Measurements from ENCODE around the gene BID.
A peak's percentile ranks its signal among the peaks of the same experiment; 100 is the strongest.

Gene BID

GRCh38 chr22:17802822-17803221 lies 28.6 kb upstream of the BID start:
- DNase-seq = no peak

GRCh38 chr22:17802411-17802810 lies 28.1 kb upstream of the BID start:
- no peak for DNase-seq

GRCh38 chr22:17797721-17798559 lies 23.7 kb upstream of the BID start:
- DNase-seq = no peak

GRCh38 chr22:17796695-17797094 lies 22.4 kb upstream of the BID start:
- no peak for DNase-seq

- no peak for DNase-seq
These were observed 21.6 kb upstream of the BID start for GRCh38 chr22:17795661-17796548.

- DNase-seq = no peak
These were observed 20.7 kb upstream of the BID start for GRCh38 chr22:17794726-17795542.

GRCh38 chr22:17792854-17793434 lies 18.7 kb upstream of the BID start:
- no peak for DNase-seq

GRCh38 chr22:17792299-17792698 lies 18.0 kb upstream of the BID start:
- DNase-seq = no peak

GRCh38 chr22:17791196-17791595 lies 16.9 kb upstream of the BID start:
- DNase-seq = no peak

- DNase-seq = no peak
These were observed 15.3 kb upstream of the BID start for GRCh38 chr22:17789379-17790200.

- no peak for DNase-seq
These were observed 14.5 kb upstream of the BID start for GRCh38 chr22:17788528-17789378.

- DNase-seq = peak in 1 of 5 experiments; percentile 23
These were observed 13.6 kb upstream of the BID start for GRCh38 chr22:17787716-17788330.

- DNase-seq = no peak
These were observed 13.0 kb upstream of the BID start for GRCh38 chr22:17787241-17787640.

GRCh38 chr22:17786435-17787161 lies 12.3 kb upstream of the BID start:
- peak in 1 of 5 experiments; percentile 16 for DNase-seq

- peak; percentile 42 to 65 (median 60) for DNase-seq
These were observed 11.2 kb upstream of the BID start for GRCh38 chr22:17785185-17786184.

- DNase-seq = no peak
These were observed 10.5 kb upstream of the BID start for GRCh38 chr22:17784776-17785175.

- DNase-seq = no peak
These were observed 9.7 kb upstream of the BID start for GRCh38 chr22:17783773-17784480.

Measured in T-helper 2 cell (primary cell).